Spinal cord (tissue), 10 donors: ENCODE data around the gene WNT5A. TPM values are rescaled to one million over a fixed set of nuclear protein-coding genes. Genes with fewer than 3 reads are reported as not detected.
"Not testable (repeated sequence)": the region's sequence is repeated elsewhere in the genome, so short reads cannot be mapped to it uniquely, and the experiment has no call there.

Source experiments
- DNase-seq, 6 donors: peaks; one replicate each; pipeline versions ENCODE4 v3.0.0 to v3.0.0-alpha.2; 2013 to 2015; ENCODE audit warnings: low spot score in 6 of 6, low read depth in 4 of 6
- H3K27ac ChIP-seq: one replicate; pipeline ENCODE4 v1.5.1; 2013; ENCODE audit warnings: low read depth, low read length, control low read depth
- H3K27me3 ChIP-seq: one replicate; pipeline ENCODE4 v1.6.1; 2013; ENCODE audit warnings: low read length; ENCODE audit not compliant: control insufficient read depth, insufficient read depth
- H3K36me3 ChIP-seq: one replicate; pipeline ENCODE4 v1.6.1; 2013; ENCODE audit warnings: low read length; ENCODE audit not compliant: control insufficient read depth, insufficient read depth
- H3K4me1 ChIP-seq: one replicate; pipeline ENCODE4 v1.6.1; 2013; ENCODE audit warnings: low read length; ENCODE audit not compliant: control insufficient read depth, insufficient read depth
- H3K4me3 ChIP-seq: one replicate; pipeline ENCODE4 v1.5.1; 2013; ENCODE audit warnings: low read depth, low read length, control low read depth
- H3K9me3 ChIP-seq: one replicate; pipeline ENCODE4 v1.6.1; 2013; ENCODE audit warnings: low read length; ENCODE audit not compliant: control insufficient read depth, insufficient read depth
- WGBS: methylation state at CpG from one replicate; pipeline ENCODE4 v1.1.5; 2013; ENCODE audit warnings: missing lambda C conversion rate; ENCODE audit not compliant: insufficient coverage; 5-methylcytosine and 5-hydroxymethylcytosine counted together
- polyA plus RNA-seq, 2 donors: library from polyadenylated mRNA; unstranded; fragments of 120-200 nt; gene quantifications; one replicate each; pipeline ENCODE4 v1.2.1, GENCODE V29; 2013; ENCODE audit not compliant: insufficient read length in 2 of 2
- total RNA-seq, 2 donors: library from RNA; depleted of rRNA in 1 of 2; stranded (reverse); fragments of 120-200 nt in 1 of 2; fragments of >200 nt in 1 of 2; gene quantifications; one replicate each; pipeline versions ENCODE4 v1.2.3 to v1.2.4, GENCODE V29; 2013 to 2014
- donor health status: healthy.

WNT5A gene
- total and polyA plus RNA-seq, 4 donors = 12.9 to 25.0 (median 18.1) TPM

- 78% methylated on average over 4 of the region's 7 CpGs for WGBS
- Histone ChIP-seq H3K4me1 (peaks cover 5% of the 10 kb centered on the region), H3K27me3 (peaks cover 9% of the 10 kb centered on the region), H3K36me3 (no peaks in the 10 kb centered on the region), H3K9me3 (no peaks in the 10 kb centered on the region), H3K27ac (no peak overlapping the region), H3K4me3 (no peak overlapping the region)
- peak in 1 of 6 donors; percentile 29 for DNase-seq
Measured at GRCh38 chr3:55511895-55512570, 24.9 kb upstream of the WNT5A start.

- Histone ChIP-seq H3K4me1 (peaks cover 5% of the 10 kb centered on the region), H3K4me3 (no peak overlapping the region), H3K27ac (no peak overlapping the region), H3K36me3 (no peaks in the 10 kb centered on the region), H3K9me3 (no peaks in the 10 kb centered on the region), H3K27me3 (no peaks in the 10 kb centered on the region)
- no peak for DNase-seq
- WGBS = 92% methylated on average over 5 of the region's 8 CpGs
Measured at GRCh38 chr3:55508335-55508734, 21.2 kb upstream of the WNT5A start.

DNA sequence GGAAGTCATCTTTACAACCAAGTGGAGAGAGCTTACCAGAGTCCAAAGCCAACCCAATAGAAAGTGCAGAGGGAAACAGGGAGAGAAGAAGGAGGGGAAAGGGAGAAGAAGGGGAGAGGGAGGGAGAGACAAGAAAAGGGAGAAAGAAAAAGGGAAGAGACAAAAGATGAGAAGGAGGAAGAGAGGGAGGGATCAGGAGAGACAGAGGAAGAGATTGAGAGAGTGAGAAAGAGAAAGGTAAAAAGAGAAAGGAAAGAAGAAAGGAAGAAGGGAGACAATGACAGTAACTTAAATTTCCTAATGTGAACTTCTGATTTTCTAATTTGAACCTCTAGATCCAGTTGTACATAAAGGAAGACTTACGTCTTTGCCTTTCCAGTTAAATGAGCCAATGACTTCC lies 20.7 kb upstream of the WNT5A start:
- Histone ChIP-seq H3K4me3 (no peak overlapping the region), H3K36me3 (no peaks in the 10 kb centered on the region), H3K4me1 (peaks cover 1% of the 10 kb centered on the region), H3K9me3 (no peaks in the 10 kb centered on the region), H3K27me3 (no peaks in the 10 kb centered on the region), H3K27ac (no peak overlapping the region)
- no CpG with 5 or more reads among the region's 1 CpG for WGBS
- DNase-seq = no peak

DNA sequence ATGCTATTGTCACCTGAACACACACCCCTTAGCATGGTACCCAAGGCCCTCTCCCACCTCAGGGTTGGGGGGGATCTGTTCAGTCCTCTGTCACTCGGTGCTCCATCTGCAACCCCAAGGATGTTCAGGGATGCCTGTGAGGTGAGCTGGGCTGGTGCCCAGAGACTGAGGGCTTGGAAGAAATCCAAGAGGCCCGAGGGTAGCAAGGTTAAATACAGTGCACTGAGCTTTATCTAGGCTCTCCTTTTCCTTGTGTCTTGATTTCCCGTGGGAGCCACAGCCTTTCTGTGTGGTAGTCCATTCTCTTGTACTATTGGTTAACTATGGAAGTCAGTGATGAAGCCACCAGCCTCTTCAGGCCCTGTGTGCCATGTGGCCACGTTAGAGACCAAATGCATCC lies 18.7 kb upstream of the WNT5A start:
- Histone ChIP-seq H3K27me3 (no peaks in the 10 kb centered on the region), H3K4me3 (no peak overlapping the region), H3K36me3 (no peaks in the 10 kb centered on the region), H3K9me3 (no peaks in the 10 kb centered on the region), H3K4me1 (no peaks in the 10 kb centered on the region), H3K27ac (no peak overlapping the region)
- no peak for DNase-seq
- WGBS = 66% methylated on average over 3 of the region's 4 CpGs

- H3K36me3 ChIP-seq, H3K27me3 ChIP-seq, H3K4me1 ChIP-seq, DNase-seq, H3K9me3 ChIP-seq, H3K27ac ChIP-seq, H3K4me3 ChIP-seq: not testable (repeated sequence)
- WGBS = no CpG with 5 or more reads among the region's 6 CpGs
Measured at GRCh38 chr3:55505102-55505501, 18.0 kb upstream of the WNT5A start.

GRCh38 chr3:55501905-55502304 lies 14.8 kb upstream of the WNT5A start:
- H3K36me3 ChIP-seq = no peaks in the 10 kb centered on the region
- no peaks in the 10 kb centered on the region for H3K9me3 ChIP-seq
- no peak for DNase-seq
- WGBS = 83% methylated on average over 1 of the region's 3 CpGs
- no peaks in the 10 kb centered on the region for H3K4me1 ChIP-seq
- no peak overlapping the region for H3K27ac ChIP-seq
- H3K27me3 ChIP-seq = no peaks in the 10 kb centered on the region
- H3K4me3 ChIP-seq = no peak overlapping the region

DNA sequence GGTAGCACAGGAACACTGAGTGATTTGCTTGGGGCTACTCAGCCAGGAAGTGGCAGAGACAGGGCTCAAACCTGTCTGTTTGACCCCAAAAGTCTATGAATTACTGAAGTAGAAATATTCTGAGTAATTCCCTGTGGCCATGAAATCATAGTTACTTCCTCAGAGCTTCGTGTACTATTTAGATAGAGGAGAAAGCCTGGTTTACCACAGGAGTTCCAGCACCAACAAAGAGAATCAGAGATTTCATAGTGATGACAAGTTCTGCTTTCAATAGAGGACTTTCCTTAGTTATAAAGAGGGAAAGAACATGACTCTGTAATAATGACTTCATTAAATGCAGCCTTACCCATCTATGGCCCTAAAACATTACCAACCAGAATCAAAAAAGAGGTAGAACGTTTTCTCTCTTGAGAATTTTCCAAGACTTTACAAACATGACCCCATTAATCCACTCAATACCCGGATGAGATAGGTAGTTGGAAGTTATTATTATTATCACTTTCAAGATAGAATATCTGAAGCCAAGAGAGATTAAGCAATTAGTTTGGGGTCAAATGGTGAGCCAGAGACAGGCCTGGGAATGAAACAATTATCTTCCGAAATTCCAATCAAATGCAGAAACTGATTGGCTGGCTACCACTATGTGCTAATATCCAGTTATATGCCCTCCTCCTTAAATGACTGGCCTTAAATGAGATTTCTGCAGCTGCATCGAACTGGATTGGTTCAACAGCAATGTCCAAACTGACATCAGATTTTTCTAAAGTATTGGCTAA lies 13.6 kb upstream of the WNT5A start:
- no peak for DNase-seq
- Histone ChIP-seq H3K9me3 (no peaks in the 10 kb centered on the region), H3K27me3 (no peaks in the 10 kb centered on the region), H3K36me3 (no peaks in the 10 kb centered on the region), H3K4me1 (no peaks in the 10 kb centered on the region), H3K27ac (no peak overlapping the region), H3K4me3 (no peak overlapping the region)
- 86% methylated on average over 1 of the region's 5 CpGs for WGBS

DNA sequence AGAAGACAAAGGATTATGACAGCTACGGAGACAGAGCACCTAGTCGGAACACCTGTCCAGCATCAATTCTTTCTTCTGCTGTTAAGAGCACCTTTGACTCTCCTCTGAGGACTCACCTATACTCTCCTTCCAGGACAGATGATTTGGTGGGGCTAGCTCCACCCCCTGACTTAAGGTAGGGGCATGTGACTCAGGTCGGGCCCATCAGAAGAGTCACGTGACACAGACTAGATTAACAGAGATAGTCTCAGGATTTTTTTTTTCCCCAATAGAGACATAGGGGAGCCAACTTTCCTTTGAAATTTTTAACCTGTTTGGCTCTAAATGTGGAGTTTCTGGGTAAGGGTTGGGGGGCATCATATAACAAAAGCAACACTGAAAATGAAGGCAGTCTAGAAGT lies 11.4 kb upstream of the WNT5A start:
- no peaks in the 10 kb centered on the region for H3K9me3 ChIP-seq
- H3K36me3 ChIP-seq = no peaks in the 10 kb centered on the region
- 100% methylated on average over 1 of the region's 4 CpGs for WGBS
- no peaks in the 10 kb centered on the region for H3K4me1 ChIP-seq
- H3K27ac ChIP-seq = no peak overlapping the region
- H3K4me3 ChIP-seq = no peak overlapping the region
- no peak for DNase-seq
- no peaks in the 10 kb centered on the region for H3K27me3 ChIP-seq

- no peak for DNase-seq
- Histone ChIP-seq H3K4me1 (no peaks in the 10 kb centered on the region), H3K36me3 (no peaks in the 10 kb centered on the region), H3K4me3 (no peak overlapping the region), H3K27ac (no peak overlapping the region), H3K9me3 (no peaks in the 10 kb centered on the region), H3K27me3 (peaks cover 4% of the 10 kb centered on the region)
Measured at GRCh38 chr3:55497250-55497649, 10.1 kb upstream of the WNT5A start.

- 100% methylated on average over 1 of the region's 2 CpGs for WGBS
- Histone ChIP-seq H3K27ac (no peak overlapping the region), H3K4me1 (peaks cover under 1% of the 10 kb centered on the region), H3K4me3 (no peak overlapping the region), H3K9me3 (no peaks in the 10 kb centered on the region), H3K27me3 (peaks cover 11% of the 10 kb centered on the region), H3K36me3 (no peaks in the 10 kb centered on the region)
- no peak for DNase-seq
Measured at GRCh38 chr3:55494976-55495375, 7.9 kb upstream of the WNT5A start.
